GM23248 (cell line): ENCODE measurements around the gene APP.

Source experiments
- EZH2 ChIP-seq: fragments of 200-600 bp; sonication (generic); IDR thresholded peaks from 2 replicates; pipeline ENCODE4 v1.6.1; 2018; ENCODE audit warnings: antibody characterized with exemption, mild to moderate bottlenecking; ENCODE audit not compliant: insufficient read depth, poor library complexity, severe bottlenecking
- EZH2phosphoT487 ChIP-seq: fragments of 200-600 bp; sonication (generic); IDR thresholded peaks from 2 replicates; pipeline ENCODE4 v1.6.1; 2018; ENCODE audit warnings: antibody characterized with exemption, moderate library complexity, mild to moderate bottlenecking, low read depth; ENCODE audit not compliant: insufficient read depth

GRCh38 chr21:26185446-26185845 lies 14.9 kb upstream of the APP start:
- TF ChIP-seq EZH2, result no peak
- TF ChIP-seq EZH2phosphoT487, result no peak
